Hematopoietic multipotent progenitor cell treated with erythropoietin and hydrocortisone succinate and interleukin-3 and kit ligand, for 17 days (in vitro differentiated cells): ENCODE measurements around the gene VPS54.
"Not testable (repeated sequence)": the region's sequence is repeated elsewhere in the genome, so short reads cannot be mapped to it uniquely, and the experiment has no call there.

Source experiments
- DNase-seq: peaks from one replicate; pipeline ENCODE4 v3.0.0-alpha.2; 2015; ENCODE audit warnings: low spot score

VPS54 gene

DNA sequence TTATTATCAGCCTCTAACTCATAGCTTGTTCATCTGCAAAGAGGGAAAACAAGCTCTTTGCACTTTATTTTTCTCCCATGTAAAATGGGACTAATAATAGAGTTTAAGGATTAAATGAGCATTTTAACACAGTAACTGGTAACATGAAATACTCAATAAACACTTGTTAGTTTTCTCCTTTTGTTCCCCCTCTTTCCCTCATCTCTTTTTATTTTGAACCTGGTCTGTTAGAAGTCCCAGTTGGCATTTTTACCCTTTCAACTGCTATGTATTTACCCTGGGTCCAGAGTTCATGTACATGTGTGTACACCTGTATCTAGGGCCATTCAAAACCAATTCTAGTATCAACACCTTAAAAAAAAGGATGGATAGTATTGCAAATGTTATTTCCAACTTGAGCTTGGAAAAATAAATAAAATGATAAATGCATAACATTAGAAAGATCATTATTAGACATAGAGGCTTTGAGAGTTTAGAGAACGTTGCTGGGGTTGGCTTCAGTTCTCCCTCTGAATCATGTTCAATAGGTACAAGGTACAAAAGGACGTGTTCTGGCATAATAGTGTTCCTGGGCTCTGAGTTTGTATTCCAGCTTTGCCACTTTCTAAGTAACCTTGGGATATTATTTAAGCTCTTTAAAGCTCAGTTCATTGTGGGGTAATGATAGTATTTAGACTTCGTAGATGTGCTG is 5.2 kb upstream of the VPS54 start:
- no peak for DNase-seq

DNA sequence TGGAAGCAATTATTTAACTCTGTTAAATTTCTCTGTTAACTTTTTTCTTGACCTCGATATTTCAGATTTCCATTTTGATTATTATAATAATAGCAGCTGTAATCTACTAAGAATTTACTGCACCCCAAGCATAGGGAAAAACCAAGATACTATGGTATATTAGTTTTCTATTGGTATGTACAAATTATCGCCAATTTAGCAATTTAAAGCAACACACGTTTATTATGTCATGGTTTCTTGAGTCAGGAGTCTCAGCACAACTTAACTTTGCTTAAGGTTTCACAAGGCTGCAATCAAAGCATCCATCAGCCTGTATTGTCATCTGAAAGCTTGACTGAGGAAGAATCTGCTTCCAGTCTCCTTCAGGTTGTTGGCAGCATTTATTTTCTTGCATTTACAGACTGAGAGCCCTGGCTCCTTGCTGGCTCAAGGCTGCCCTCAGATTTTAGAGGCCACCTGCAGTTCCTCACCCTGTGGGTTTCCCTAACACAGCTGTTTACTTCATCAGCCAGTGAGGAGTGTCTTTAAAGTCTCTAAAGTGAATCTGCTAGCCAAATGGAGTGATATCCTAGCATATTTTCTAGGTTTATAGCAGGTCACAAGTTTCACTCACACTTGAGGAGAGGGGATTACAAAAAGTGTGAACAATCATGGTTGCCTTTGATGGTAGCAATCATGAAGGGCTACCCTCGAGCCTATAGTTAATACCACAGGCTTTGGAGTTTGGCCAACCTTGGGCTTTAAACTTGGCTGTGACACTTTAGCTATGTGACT is 4.4 kb upstream of the VPS54 start:
- DNase-seq: no peak

DNA sequence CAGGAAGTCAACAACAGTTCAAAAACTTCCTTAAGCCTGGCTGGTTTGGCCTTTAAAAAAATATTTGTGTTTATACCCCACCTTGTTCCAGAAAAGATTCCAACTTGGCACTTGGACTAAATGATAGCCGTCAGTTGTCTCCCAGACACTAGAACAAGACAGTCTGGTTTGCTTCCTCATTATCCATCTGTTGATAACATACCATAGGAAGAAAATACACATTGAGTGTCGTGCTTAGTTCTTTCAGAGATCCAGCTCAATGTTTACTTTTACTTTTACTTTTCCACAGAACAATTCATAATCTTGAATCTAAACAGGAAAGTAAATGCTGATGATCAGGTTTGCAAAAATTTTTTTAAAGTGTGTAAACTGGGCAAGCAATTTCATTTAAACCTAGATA is 2.4 kb upstream of the VPS54 start:
- no peak for DNase-seq

DNA sequence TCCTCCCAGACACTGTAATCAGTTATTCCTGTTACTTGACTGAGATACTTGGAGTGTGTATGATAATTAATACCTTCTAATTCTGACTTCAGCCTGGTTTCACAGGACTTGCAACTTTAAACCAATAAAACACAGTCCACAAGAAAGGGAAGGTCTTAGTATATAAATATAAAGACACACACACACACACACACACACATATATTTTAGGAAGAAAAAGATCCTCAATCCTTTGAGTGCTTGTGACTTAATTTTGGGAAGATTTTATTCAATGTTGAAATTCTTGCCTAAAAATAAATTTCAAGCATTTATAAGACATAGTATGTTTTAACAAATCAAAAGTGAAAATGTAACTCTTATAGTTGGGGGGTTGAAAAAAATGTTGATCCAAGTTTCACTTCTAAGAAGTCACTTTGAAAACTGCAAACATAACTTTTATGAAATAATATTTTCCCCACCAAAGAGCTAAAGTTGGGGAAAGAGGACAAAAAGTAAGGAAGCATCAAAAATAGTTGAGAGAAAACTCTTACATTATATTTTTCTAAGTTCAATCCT is 824 bp upstream of the VPS54 start:
- no peak for DNase-seq

DNA sequence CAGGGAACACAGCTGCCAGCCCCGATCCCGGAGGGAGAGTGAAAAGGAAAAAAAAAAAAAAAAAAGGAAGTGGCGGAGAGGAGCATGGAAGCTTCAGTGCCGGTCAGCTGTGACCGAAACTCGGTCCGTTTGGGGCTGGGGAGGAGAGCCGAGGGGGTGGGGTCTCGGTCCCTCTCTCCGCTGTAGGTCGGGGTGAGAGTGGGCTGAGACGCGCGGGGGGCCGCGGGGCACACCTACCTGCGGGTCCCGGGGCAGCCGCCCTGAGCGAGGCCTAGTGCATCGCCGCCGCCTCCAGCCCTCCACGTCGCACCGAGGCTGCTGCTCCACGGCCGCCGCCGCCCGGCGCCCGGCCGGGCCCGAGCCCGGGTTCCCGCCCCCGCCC is 536 bp downstream of the VPS54 start:
- no peak for DNase-seq

- DNase-seq: peak; percentile 19
Observed at GRCh38 chr2:64017811-64018700, 1.2 kb downstream of the VPS54 start.

GRCh38 chr2:64015898-64016297 is 3.3 kb downstream of the VPS54 start:
- no peak for DNase-seq

GRCh38 chr2:64015391-64015790 is 3.8 kb downstream of the VPS54 start:
- DNase-seq: no peak

DNA sequence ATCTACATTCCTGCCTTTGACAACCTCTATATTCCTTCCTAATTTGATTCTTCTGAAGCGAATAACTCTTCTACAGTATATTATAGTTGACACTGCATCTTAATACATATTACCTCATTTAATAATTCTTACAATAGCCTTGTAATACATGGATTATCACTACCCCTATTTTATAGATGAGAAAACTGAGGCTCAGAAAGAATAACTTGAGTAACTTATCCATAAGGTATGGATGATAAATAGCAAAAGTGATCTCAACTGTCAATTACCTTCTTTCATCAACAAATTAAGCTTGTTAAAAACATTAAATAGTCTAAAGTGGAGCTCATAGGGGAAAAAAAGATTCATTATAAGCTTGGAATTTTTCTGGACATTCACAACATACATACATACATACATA is 4.6 kb downstream of the VPS54 start:
- DNase-seq: no peak

GRCh38 chr2:64013053-64013452 is 6.2 kb downstream of the VPS54 start:
- no peak for DNase-seq

DNA sequence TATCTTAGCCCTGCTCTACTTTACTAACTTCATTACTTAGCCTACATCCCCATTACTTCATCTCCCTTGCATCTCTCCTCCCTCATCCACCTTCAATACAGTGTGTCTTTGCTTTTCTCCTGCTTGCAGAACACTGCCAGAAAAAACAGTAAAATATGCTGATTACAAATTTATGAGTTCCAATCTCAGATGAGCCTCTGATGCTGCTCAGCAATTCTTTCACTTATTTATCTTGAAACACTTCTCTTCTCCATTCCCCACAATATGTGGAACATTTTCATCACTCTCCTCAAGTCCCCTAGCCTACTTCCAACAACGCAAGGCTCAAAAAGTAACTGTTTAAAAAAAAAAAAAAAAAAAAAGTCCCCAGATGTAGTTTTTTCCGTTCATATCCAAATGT is 7.1 kb downstream of the VPS54 start:
- no peak for DNase-seq

- DNase-seq: no peak
Observed at GRCh38 chr2:64008434-64009009, 10.7 kb downstream of the VPS54 start.

DNA sequence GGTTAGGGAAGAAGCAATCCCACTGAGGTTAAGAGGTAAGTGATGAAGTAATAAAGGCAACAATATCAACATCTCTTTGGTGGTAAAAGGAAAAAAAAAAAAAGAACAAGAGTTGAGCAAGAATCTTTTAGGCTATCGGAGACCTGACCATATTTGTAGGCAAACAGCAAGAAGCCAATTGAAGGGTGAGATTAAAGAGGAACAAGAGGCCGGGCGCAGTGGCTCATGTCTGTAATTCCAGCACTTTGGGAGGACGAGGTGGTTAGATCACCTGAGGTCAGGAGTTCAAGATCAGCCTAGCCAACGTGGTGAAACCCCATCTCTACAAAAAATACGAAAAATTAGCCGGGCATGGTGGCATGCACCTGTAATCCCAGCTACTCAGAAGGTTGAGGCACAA is 11.3 kb downstream of the VPS54 start:
- DNase-seq: no peak

DNA sequence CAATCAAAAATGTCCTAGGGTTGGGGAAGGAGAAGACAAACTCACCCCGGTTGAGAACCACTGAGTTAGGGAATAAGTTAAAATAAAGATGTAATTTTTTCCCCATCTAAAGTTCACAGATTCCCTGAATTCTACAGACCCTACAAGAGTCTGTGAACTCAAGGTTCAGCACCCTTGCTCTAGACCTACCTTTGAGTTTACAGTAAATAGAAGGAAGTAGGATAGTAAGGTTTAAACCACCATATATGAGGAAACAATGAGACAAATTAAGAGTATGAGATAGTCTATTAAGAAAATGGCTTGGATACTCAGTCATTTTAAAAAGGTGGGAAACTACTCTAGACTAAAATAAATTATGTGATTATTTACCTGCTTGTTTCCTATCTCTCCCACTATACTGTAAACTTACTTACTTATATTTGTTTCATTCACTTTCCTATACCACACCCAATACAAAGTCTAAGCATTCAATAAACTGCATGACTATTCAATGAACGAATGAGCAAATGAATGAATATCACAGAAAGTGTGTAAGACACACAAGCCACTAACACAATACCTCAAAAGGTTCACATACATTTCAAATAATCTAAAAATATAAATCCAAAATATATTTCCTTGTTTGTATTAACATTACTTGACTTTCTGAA is 13.4 kb downstream of the VPS54 start:
- no peak for DNase-seq

GRCh38 chr2:64003239-64003638 is 16.0 kb downstream of the VPS54 start:
- no peak for DNase-seq

GRCh38 chr2:64001382-64002101 is 17.7 kb downstream of the VPS54 start:
- no peak for DNase-seq

GRCh38 chr2:64000630-64001381 is 18.4 kb downstream of the VPS54 start:
- DNase-seq: no peak

DNA sequence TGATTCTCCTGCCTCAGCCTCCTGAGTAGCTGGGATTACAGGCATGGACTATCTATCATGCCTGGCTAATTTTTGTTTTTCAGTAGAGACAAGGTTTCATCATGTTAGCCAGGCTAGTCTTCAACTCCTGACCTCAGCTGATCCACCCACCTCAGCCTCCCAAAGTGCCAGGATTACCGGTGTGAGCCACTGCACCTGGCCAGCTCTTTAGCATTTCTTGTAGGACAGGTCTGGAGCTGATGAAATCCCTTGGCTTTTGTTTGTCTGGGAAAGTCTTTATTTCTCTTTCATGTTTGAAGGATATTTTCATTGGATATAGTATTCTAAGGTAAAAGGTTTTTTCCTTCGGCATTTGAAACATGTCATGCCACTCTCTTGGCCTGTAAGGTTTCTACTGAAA is 20.2 kb downstream of the VPS54 start:
- no peak for DNase-seq

GRCh38 chr2:63996582-63997198 is 22.5 kb downstream of the VPS54 start:
- not testable (repeated sequence) for DNase-seq
